ENCODE results near the gene BNC2.

Gene BNC2

DNA sequence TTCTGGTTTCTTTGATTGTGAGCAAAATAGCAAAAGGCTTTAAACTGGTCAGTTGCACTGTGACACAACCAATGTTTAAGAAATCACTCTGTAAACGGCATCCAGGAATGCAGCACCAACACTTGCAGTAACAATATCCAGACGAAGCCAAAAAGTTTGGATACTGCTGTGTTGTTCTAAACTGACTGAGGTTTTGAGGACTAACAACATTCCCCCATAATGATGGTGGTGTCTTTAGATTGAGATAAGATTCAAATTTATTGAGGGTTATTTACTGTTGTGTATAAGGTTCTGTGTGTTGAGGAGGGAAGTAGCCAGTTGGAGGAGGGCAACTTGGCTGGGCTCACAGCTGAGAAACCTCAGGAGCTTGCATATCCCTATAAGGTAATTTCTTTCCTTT, 353.6 kb downstream of the BNC2 start:
- ChIA-PET POLR2A (no interaction called here), CTCF (no interaction called here)
- TF ChIP-seq CTCF (IDR thresholded peaks at IDR 0.05; ENCODE audit: control extremely low read depth, extremely low read depth, low read depth, missing control alignments), result no peak
- no peak for DNase-seq (ENCODE audit: extremely low spot score)

GRCh38 chr9:16515879-16516301, 354.6 kb downstream of the BNC2 start:
- ChIA-PET CTCF (no interaction called here), POLR2A (no interaction called here)
- TF ChIP-seq CTCF (IDR thresholded peaks at IDR 0.05; ENCODE audit: control extremely low read depth, extremely low read depth, low read depth, missing control alignments), result no peak
- DNase-seq (ENCODE audit: extremely low spot score), result no peak

GRCh38 chr9:16515207-16515606, 355.3 kb downstream of the BNC2 start:
- ChIA-PET CTCF (interaction anchor here (1.1 kb wide), 1 partner anchor 10 kb away, joined by 3 read pairs; no protein-coding TSS in a partner anchor), POLR2A (no interaction called here)
- no peak for DNase-seq (ENCODE audit: extremely low spot score)
- TF ChIP-seq CTCF (IDR thresholded peaks at IDR 0.05; ENCODE audit: control extremely low read depth, extremely low read depth, low read depth, missing control alignments), result no peak

GRCh38 chr9:16514131-16514530, 356.3 kb downstream of the BNC2 start:
- POLR2A ChIA-PET, result no interaction called here
- no peak for DNase-seq (ENCODE audit: extremely low spot score)
- no peak for TF ChIP-seq CTCF (IDR thresholded peaks at IDR 0.05; ENCODE audit: control extremely low read depth, extremely low read depth, low read depth, missing control alignments)
- CTCF ChIA-PET, result no interaction called here

DNA sequence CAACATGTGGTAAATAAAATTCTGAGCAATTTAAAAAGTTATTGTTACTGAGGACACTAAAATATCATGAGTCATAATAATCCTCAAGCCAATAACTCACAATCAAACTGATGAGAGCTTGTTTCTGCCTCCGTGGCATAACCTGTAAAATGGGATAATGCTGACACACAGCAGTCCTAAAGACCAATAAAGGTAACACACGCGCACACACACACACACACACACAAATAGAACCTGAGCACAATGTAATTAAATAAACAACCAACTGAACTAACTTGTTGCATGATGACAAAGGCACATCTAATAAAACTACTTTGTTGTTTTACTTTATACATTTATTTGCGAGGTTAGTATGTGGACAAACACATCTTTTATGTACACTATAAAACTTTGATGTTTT, 358.2 kb downstream of the BNC2 start:
- TF ChIP-seq CTCF (IDR thresholded peaks at IDR 0.05; ENCODE audit: control extremely low read depth, extremely low read depth, low read depth, missing control alignments), result no peak
- DNase-seq (ENCODE audit: extremely low spot score), result no peak
- ChIA-PET POLR2A (no interaction called here), CTCF (interaction anchor here (1.5 kb wide), 1 partner anchor 18 kb away, joined by 5 read pairs; no protein-coding TSS in a partner anchor)

DNA sequence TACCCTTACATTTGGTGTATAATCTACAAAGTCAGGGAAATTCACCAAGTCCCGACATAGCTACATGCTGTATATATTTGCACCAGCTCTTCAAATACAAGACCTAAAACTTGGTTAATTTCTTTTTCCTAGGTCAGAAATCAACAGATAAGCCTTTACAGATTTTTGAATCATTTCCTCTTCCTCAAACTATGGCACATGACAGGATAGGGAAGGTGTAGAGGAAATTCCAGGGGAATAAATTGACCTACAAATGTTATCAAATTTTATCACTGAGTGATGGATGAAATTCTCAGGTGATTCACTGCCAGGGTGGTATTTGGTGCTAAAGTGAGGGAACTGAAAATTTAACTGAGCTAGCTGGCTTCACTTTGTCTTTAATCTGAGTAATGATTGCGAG, 360.0 kb downstream of the BNC2 start:
- CTCF ChIA-PET, result interaction anchor here (0.9 to 1.1 kb wide), 3 partner anchors 10 to 18 kb away, joined by 3 to 4 read pairs (median 3); no protein-coding TSS in a partner anchor
- no peak for TF ChIP-seq CTCF (IDR thresholded peaks at IDR 0.05; ENCODE audit: control extremely low read depth, extremely low read depth, low read depth, missing control alignments)

GRCh38 chr9:16509997-16510396, 360.5 kb downstream of the BNC2 start:
- no peak for DNase-seq (ENCODE audit: extremely low spot score)
- POLR2A ChIA-PET, result no interaction called here
- no peak for TF ChIP-seq CTCF (IDR thresholded peaks at IDR 0.05; ENCODE audit: control extremely low read depth, extremely low read depth, low read depth, missing control alignments)
- CTCF ChIA-PET, result interaction anchor here (0.9 to 1.1 kb wide), 2 partner anchors 10 kb away, joined by 3 read pairs; no protein-coding TSS in a partner anchor

More for the DNA sequence above, 360.0 kb downstream of the BNC2 start:
- POLR2A ChIA-PET, result no interaction called here
- DNase-seq (ENCODE audit: extremely low spot score), result no peak

Measured in GM10248 (cell line).